Measurements from ENCODE around the gene ZNF771.

ZNF771 gene

DNA sequence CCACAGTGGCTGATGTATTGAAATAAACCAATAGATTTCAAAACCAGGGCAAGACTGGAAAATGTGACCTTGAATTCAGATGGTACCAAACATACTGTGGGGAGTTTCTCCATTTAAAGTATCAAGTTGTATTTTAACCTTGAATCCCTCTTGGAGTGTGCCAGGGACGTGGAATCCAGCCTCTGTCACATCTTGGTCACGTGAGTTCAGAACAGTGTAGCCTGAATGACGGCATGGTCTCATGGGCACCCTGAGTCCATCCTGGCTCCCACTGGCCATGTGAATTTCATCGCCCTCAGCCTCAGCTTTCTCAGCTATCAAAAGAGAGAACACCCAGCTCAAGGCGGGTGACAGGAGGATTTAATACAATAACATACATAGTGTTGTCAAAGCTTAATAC is 6.8 kb downstream of the ZNF771 start:
- TF ChIP-seq, protein P1, sequence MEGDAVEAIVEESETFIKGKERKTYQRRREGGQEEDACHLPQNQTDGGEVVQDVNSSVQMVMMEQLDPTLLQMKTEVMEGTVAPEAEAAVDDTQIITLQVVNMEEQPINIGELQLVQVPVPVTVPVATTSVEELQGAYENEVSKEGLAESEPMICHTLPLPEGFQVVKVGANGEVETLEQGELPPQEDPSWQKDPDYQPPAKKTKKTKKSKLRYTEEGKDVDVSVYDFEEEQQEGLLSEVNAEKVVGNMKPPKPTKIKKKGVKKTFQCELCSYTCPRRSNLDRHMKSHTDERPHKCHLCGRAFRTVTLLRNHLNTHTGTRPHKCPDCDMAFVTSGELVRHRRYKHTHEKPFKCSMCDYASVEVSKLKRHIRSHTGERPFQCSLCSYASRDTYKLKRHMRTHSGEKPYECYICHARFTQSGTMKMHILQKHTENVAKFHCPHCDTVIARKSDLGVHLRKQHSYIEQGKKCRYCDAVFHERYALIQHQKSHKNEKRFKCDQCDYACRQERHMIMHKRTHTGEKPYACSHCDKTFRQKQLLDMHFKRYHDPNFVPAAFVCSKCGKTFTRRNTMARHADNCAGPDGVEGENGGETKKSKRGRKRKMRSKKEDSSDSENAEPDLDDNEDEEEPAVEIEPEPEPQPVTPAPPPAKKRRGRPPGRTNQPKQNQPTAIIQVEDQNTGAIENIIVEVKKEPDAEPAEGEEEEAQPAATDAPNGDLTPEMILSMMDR (IDR thresholded peaks at IDR 0.05; ENCODE audit: insufficient read depth, low read depth, low read length, missing control alignments) = no peak
- DNase-seq (ENCODE audit: low read depth) = no peak
- no peak overlapping the region for H3K4me3 ChIP-seq (ENCODE audit: low read length)

DNA sequence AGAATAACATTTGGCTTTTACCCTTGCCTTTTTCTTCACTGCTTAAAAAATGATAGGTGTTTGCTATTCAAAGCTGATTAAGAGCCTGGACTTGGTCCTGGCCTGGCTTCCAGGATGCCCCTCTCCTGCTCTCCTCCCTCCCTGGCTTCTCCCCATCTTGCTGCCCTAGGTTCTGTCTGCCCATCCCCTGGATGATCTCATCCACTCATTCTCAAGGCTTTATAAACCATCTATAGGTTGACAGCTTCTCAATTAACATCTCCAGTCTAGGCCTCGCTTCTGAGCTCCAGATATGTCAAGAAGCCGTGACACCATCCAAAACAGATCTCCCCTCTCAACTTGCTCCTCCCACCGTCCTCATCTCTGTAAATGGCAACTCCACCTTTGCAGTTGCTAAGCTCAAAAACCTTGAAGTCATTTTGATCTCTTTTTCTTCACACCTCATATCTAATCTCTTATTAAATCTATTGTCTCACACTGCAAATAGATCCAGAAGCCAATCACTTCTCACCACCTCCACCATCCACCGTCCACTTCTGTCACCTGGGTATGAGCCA is 8.7 kb downstream of the ZNF771 start:
- no peak overlapping the region for H3K4me3 ChIP-seq (ENCODE audit: low read length)
- TF ChIP-seq, protein P1 (IDR thresholded peaks at IDR 0.05; ENCODE audit: insufficient read depth, low read depth, low read length, missing control alignments) = no peak
- no peak for DNase-seq (ENCODE audit: low read depth)

DNA sequence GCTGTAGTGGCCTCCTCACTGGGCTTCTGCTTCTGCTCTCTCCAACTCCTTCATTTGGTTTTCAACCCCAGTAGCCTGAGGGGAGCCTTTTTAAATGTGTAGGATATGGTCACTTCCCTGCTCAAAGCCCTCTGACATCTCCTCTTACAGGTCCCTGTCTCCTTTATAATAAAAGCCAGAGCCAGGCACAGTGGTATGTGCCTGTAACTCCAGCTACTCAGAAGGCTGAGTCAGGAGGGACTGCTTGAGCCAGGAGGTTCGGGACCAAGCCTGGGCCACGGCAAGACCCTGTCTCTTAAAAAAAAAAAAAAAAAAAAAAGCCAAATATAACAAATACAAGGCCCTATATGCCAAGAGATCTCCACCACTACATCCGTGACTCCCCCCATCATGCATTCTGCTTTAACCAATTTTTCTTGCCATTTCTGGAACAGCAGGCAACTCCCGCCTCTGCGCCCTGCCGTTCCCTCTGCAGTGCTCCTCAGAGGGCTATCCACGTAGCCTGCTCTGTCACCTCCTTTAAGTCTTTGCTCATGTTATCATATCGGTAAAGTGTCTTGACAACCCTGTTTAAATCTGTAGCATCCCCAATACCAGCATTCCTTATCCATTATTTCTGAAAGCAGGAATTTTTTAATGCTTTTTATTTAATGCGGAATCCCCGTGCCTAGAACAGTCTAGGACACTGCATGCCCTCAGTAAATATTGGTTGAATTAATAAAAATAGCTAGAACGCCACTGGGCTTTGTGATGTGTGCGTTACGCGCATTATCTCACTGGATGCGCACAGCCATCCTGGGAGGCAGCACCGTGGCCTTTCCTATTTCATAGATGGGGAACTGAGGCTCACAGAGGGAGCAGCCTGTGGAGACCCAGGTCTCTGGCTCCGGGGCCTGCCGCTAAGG is 9.5 kb downstream of the ZNF771 start:
- no peak for DNase-seq (ENCODE audit: low read depth)
- peak overlapping the region; percentile 49 for H3K4me3 ChIP-seq (ENCODE audit: low read length)
- TF ChIP-seq, protein P1 (IDR thresholded peaks at IDR 0.05; ENCODE audit: insufficient read depth, low read depth, low read length, missing control alignments) = no peak

DNA sequence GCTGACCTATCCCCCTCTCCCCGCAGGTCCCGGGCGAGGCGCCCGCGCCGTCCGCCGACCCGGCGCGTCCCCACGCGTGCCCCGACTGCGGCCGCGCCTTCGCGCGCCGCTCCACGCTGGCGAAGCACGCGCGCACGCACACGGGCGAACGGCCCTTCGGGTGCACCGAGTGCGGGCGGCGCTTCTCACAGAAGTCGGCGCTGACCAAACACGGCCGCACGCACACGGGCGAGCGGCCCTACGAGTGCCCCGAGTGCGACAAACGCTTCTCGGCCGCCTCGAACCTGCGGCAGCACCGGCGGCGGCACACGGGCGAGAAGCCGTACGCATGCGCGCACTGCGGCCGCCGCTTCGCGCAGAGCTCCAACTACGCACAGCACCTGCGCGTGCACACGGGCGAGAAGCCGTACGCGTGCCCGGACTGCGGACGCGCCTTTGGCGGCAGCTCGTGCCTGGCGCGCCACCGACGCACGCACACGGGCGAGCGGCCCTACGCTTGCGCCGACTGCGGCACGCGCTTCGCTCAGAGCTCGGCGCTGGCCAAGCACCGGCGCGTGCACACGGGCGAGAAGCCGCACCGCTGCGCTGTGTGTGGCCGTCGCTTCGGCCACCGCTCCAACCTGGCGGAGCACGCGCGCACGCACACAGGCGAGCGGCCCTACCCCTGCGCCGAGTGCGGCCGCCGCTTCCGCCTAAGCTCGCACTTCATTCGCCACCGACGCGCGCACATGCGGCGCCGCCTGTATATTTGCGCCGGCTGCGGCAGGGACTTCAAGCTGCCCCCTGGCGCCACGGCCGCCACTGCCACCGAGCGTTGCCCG is 10.3 kb downstream of the ZNF771 start:
- TF ChIP-seq, protein P1 (IDR thresholded peaks at IDR 0.05; ENCODE audit: insufficient read depth, low read depth, low read length, missing control alignments) = no peak
- peak; percentile 96 for DNase-seq (ENCODE audit: low read depth)
- H3K4me3 ChIP-seq (ENCODE audit: low read length) = peak overlapping the region; percentile 49

DNA sequence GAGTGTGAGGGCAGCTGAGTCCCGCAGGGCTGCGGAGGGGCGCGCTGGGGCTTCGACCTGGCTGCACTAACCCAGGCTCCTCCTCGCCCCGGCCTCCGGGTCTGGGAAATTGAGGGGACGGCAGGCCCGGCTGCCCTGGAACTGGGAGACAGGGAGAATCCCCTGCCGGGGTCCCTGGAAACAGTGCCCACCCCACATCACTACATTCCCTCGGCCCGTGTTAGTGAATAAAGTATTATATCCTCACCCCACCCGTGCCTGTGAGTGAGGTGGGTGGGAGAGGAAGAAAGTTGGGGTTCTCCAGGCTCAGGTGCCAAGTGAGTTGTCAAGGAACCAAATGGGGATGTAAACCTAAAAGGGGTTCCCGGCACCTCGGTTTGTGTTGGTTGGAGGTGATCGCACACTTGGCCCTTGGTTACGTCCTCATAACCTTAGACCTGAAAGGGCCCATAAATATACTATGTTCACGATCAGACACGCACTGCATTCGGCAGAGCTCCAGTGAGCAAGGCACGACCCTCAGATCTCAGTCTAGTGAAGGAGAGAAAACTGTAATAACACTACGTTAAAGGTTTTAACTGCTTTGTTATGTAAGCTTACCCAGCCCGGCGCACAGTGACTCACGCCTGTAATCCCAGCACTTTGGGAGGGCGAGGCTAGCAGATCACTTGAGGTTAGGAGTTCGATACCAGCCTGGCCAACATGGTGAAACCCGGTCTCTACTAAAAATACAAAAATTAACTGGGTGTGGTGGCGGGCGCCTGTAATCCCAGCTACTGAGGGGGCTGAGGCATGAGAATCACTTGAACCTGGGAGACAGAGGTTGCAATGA is 11.2 kb downstream of the ZNF771 start:
- TF ChIP-seq, protein P1 (IDR thresholded peaks at IDR 0.05; ENCODE audit: insufficient read depth, low read depth, low read length, missing control alignments) = no peak
- DNase-seq (ENCODE audit: low read depth) = peak; percentile 31
- H3K4me3 ChIP-seq (ENCODE audit: low read length) = peak overlapping the region; percentile 37

DNA sequence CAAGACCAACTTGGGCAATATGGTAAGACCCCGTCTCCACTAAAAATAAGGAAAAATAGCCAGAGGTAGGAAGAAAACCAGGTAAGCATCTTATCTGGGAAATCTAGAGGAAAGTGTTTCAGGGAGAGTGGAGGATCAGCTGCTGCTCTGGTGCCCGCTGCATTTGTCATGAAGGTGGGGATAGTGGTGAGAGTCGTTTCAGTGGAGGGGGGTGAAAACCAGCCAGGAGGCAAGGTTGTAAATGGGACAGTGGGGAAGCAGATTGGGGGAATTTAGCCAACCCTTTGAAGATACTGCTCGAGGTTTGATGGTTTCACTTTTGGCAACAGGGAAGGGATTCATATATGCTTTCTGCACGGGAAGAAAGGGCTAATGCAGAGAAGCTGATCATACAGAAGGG is 13.6 kb downstream of the ZNF771 start:
- H3K4me3 ChIP-seq (ENCODE audit: low read length) = no peak overlapping the region
- DNase-seq (ENCODE audit: low read depth) = no peak
- TF ChIP-seq, protein P1 (IDR thresholded peaks at IDR 0.05; ENCODE audit: insufficient read depth, low read depth, low read length, missing control alignments) = no peak

Data from epithelial cell of esophagus (primary cell).